NCI-H187 treated with DMSO at 0.1 percent for 48 hours (cell line): ENCODE measurements around the gene C4orf50.

Source experiments
- DNase-seq: peaks from one replicate; lab custom pipeline; 2025; lab: John Stamatoyannopoulos, UW

Gene C4orf50

GRCh38 chr4:5992828-5993321 lies 25.4 kb downstream of the C4orf50 start:
- DNase-seq, result no peak

- no peak for DNase-seq
These were observed 25.9 kb downstream of the C4orf50 start for GRCh38 chr4:5992171-5992827.

- no peak for DNase-seq
These were observed 26.8 kb downstream of the C4orf50 start for GRCh38 chr4:5991405-5991804.

- no peak for DNase-seq
These were observed 27.6 kb downstream of the C4orf50 start for GRCh38 chr4:5990446-5991160.

GRCh38 chr4:5989236-5990225 lies 28.7 kb downstream of the C4orf50 start:
- no peak for DNase-seq

- DNase-seq, result no peak
These were observed 30.0 kb downstream of the C4orf50 start for GRCh38 chr4:5988086-5988845.

GRCh38 chr4:5984843-5985242 lies 33.4 kb downstream of the C4orf50 start:
- DNase-seq, result no peak

GRCh38 chr4:5982156-5982973 lies 35.9 kb downstream of the C4orf50 start:
- no peak for DNase-seq

- DNase-seq, result no peak
These were observed 37.6 kb downstream of the C4orf50 start for GRCh38 chr4:5980436-5981155.

GRCh38 chr4:5979981-5980380 lies 38.2 kb downstream of the C4orf50 start:
- no peak for DNase-seq

GRCh38 chr4:5976921-5977320 lies 41.3 kb downstream of the C4orf50 start:
- DNase-seq, result no peak

- DNase-seq, result no peak
These were observed 41.8 kb downstream of the C4orf50 start for GRCh38 chr4:5976431-5976830.

GRCh38 chr4:5974321-5974720 lies 43.9 kb downstream of the C4orf50 start:
- DNase-seq, result no peak

- no peak for DNase-seq
These were observed 44.6 kb downstream of the C4orf50 start for GRCh38 chr4:5973486-5974220.

GRCh38 chr4:5973033-5973432 lies 45.2 kb downstream of the C4orf50 start:
- DNase-seq, result no peak

- DNase-seq, result no peak
These were observed 45.7 kb downstream of the C4orf50 start for GRCh38 chr4:5972571-5972970.

- DNase-seq, result no peak
These were observed 47.2 kb downstream of the C4orf50 start for GRCh38 chr4:5971078-5971450.

- DNase-seq, result no peak
These were observed 47.7 kb downstream of the C4orf50 start for GRCh38 chr4:5970381-5971077.

GRCh38 chr4:5969777-5970176 lies 48.5 kb downstream of the C4orf50 start:
- no peak for DNase-seq
